ENCODE data around the gene SLC24A5.

Gene SLC24A5

DNA sequence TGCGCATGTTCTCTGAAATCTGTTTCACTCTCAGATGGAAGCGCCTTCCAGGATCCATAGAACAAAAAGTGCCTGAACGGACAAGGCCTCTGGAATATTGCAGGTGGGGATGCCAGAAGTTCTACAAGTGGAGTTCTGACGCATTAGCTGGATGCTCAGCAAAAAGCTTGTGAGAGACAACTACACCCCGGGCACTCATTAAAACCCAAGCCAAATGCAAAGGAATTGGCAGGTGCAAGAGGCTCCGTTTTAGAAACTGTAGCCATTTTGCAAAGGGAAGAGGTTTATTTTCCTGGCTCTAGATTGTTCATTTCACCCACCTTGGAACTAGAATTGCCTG, 35.2 kb upstream of the SLC24A5 start:
- TF ChIP-seq ZNF384 (IDR thresholded peaks at IDR 0.05) (no peak), BHLHE40 (IDR thresholded peaks at IDR 0.05; ENCODE audit: borderline replicate concordance) (no peak), PKNOX1 (IDR thresholded peaks at IDR 0.05) (no peak), FOXM1 (IDR thresholded peaks at IDR 0.05; ENCODE audit: borderline replicate concordance) (no peak), TARDBP (IDR thresholded peaks at IDR 0.05) (no peak), FOXA1 (IDR thresholded peaks at IDR 0.05) (no peak), HDGF (IDR thresholded peaks at IDR 0.05; ENCODE audit: borderline replicate concordance) (no peak), SP1 (IDR thresholded peaks at IDR 0.05) (no peak), ARNT (IDR thresholded peaks at IDR 0.05) (no peak)

GRCh38 chr15:48086133-48086532, 34.7 kb upstream of the SLC24A5 start:
- ChIA-PET CTCF (interaction anchor here (1.2 to 1.5 kb wide), 2 partner anchors 10 to 365 kb away, joined by 3 to 8 read pairs; no protein-coding TSS in a partner anchor), POLR2A (no interaction called here)
- no peak for DNase-seq (ENCODE audit: extremely low spot score)
- no peak for TF ChIP-seq L3MBTL2 (conservative IDR thresholded peaks at IDR 0.05)
- no peak for TF ChIP-seq TARDBP (IDR thresholded peaks at IDR 0.05)
- TF ChIP-seq HDGF (IDR thresholded peaks at IDR 0.05; ENCODE audit: borderline replicate concordance): no peak
- TF ChIP-seq FOXK2 (IDR thresholded peaks at IDR 0.05): no peak
- no peak for TF ChIP-seq FOXA1 (IDR thresholded peaks at IDR 0.05)
- TF ChIP-seq FOXM1 (IDR thresholded peaks at IDR 0.05; ENCODE audit: borderline replicate concordance): no peak
- TF ChIP-seq LEF1 (IDR thresholded peaks at IDR 0.05; ENCODE audit: borderline replicate concordance): no peak
- no peak for TF ChIP-seq PKNOX1 (IDR thresholded peaks at IDR 0.05)
- TF ChIP-seq SP1 (IDR thresholded peaks at IDR 0.05): no peak
- no peak for TF ChIP-seq SUZ12 (IDR thresholded peaks at IDR 0.05)

More for the DNA sequence above, 35.2 kb upstream of the SLC24A5 start:
- CTCF ChIA-PET: interaction anchor here (0.6 to 1.6 kb wide), 8 partner anchors 11 to 889 kb away, joined by 3 to 10 read pairs (median 4); no protein-coding TSS in a partner anchor
- POLR2A ChIA-PET: no interaction called here
- no peak for DNase-seq (ENCODE audit: extremely low spot score)

- POLR2A ChIA-PET: no interaction called here
- CTCF ChIA-PET: no interaction called here
- TF ChIP-seq FOXM1 (IDR thresholded peaks at IDR 0.05; ENCODE audit: borderline replicate concordance): no peak
- no peak for TF ChIP-seq PKNOX1 (IDR thresholded peaks at IDR 0.05)
- no peak for TF ChIP-seq CTBP1 (IDR thresholded peaks at IDR 0.05; ENCODE audit: borderline replicate concordance)
- TF ChIP-seq NFRKB (IDR thresholded peaks at IDR 0.05): no peak
- no peak for TF ChIP-seq ARNT (IDR thresholded peaks at IDR 0.05)
- TF ChIP-seq BHLHE40 (IDR thresholded peaks at IDR 0.05; ENCODE audit: borderline replicate concordance): no peak
- TF ChIP-seq ZNF384 (IDR thresholded peaks at IDR 0.05): no peak
- no peak for TF ChIP-seq TARDBP (IDR thresholded peaks at IDR 0.05)
- TF ChIP-seq FOXA1 (IDR thresholded peaks at IDR 0.05): no peak
- TF ChIP-seq LEF1 (IDR thresholded peaks at IDR 0.05; ENCODE audit: borderline replicate concordance): no peak
- TF ChIP-seq HDGF (IDR thresholded peaks at IDR 0.05; ENCODE audit: borderline replicate concordance): no peak
- no peak for TF ChIP-seq L3MBTL2 (conservative IDR thresholded peaks at IDR 0.05)
- TF ChIP-seq ELF4 (IDR thresholded peaks at IDR 0.05): no peak
- no peak for TF ChIP-seq FOXK2 (IDR thresholded peaks at IDR 0.05)
- TF ChIP-seq SP1 (IDR thresholded peaks at IDR 0.05): no peak
- TF ChIP-seq SUZ12 (IDR thresholded peaks at IDR 0.05): no peak
- no peak for DNase-seq (ENCODE audit: extremely low spot score)
Observed at GRCh38 chr15:48086576-48086975, 34.2 kb upstream of the SLC24A5 start.

DNA sequence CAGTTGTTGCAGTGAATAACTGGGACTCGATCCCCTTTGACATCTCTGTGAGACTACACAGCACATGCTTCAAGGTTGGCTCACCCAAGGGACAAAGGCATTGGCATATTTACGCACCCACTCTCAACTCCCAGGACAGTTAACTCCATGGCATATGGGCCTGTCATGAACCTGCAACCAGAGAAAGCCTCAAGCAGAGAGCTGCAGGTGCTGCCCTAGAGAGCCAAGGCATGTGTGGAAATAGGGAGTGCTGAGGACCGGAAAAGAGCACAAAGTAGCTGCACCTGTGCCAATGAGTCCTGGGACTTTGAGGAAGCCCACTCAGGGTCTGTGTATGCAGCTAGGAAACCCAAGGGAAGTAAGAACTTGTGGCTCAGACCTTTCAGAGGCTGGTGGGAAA, 32.9 kb upstream of the SLC24A5 start:
- no peak for DNase-seq (ENCODE audit: extremely low spot score)
- POLR2A ChIA-PET: no interaction called here
- no peak for TF ChIP-seq FOXK2 (IDR thresholded peaks at IDR 0.05)
- no peak for TF ChIP-seq ARNT (IDR thresholded peaks at IDR 0.05)
- TF ChIP-seq LEF1 (IDR thresholded peaks at IDR 0.05; ENCODE audit: borderline replicate concordance): no peak
- TF ChIP-seq ELF4 (IDR thresholded peaks at IDR 0.05): no peak
- no peak for TF ChIP-seq TARDBP (IDR thresholded peaks at IDR 0.05)
- CTCF ChIA-PET: no interaction called here

- POLR2A ChIA-PET: no interaction called here
- TF ChIP-seq HDGF (IDR thresholded peaks at IDR 0.05; ENCODE audit: borderline replicate concordance): no peak
- DNase-seq (ENCODE audit: extremely low spot score): no peak
- CTCF ChIA-PET: interaction anchor here (1.5 kb wide), 1 partner anchor 101 kb away, joined by 5 read pairs; no protein-coding TSS in a partner anchor
Observed at GRCh38 chr15:48089702-48090101, 31.1 kb upstream of the SLC24A5 start.

DNA sequence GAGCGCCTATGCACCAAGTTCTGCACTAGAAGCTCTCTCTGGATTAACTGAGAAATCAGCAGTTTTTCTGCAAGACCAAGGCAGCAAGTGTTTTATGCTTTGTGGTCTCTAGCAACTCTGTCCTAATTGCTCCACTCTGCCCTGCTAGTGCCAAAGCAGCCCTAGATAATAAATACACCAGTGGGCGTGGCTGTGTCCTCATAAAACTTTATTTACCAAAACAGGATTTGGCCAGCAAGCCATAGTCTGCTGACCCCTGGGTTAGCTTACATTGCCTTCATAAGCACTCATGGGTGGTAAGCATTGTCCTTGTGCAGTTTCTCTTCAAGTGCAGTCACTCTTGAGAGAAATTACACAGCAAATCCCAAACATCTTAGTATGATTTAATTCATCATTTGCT, 30.7 kb upstream of the SLC24A5 start:
- POLR2A ChIA-PET: no interaction called here
- no peak for DNase-seq (ENCODE audit: extremely low spot score)

More for the DNA sequence above, 30.7 kb upstream of the SLC24A5 start:
- CTCF ChIA-PET: interaction anchor here (1.5 kb wide), 1 partner anchor 102 kb away, joined by 5 read pairs; no protein-coding TSS in a partner anchor
- TF ChIP-seq BHLHE40 (IDR thresholded peaks at IDR 0.05; ENCODE audit: borderline replicate concordance) (no peak), HDGF (IDR thresholded peaks at IDR 0.05; ENCODE audit: borderline replicate concordance) (no peak), CTBP1 (IDR thresholded peaks at IDR 0.05; ENCODE audit: borderline replicate concordance) (no peak), L3MBTL2 (conservative IDR thresholded peaks at IDR 0.05) (no peak), FOXK2 (IDR thresholded peaks at IDR 0.05) (no peak), FOXM1 (IDR thresholded peaks at IDR 0.05; ENCODE audit: borderline replicate concordance) (no peak), FOXA1 (IDR thresholded peaks at IDR 0.05) (no peak), SUZ12 (IDR thresholded peaks at IDR 0.05) (no peak), SP1 (IDR thresholded peaks at IDR 0.05) (no peak), LEF1 (IDR thresholded peaks at IDR 0.05; ENCODE audit: borderline replicate concordance) (no peak), ARNT (IDR thresholded peaks at IDR 0.05) (no peak), NFRKB (IDR thresholded peaks at IDR 0.05) (no peak), ZNF384 (IDR thresholded peaks at IDR 0.05) (no peak), PKNOX1 (IDR thresholded peaks at IDR 0.05) (no peak), TARDBP (IDR thresholded peaks at IDR 0.05) (no peak), ELF4 (IDR thresholded peaks at IDR 0.05) (no peak)

Measured in HEK293T (cell line).